SK-N-SH treated with all-trans-retinoic acid at 6 μM for 48 hours (cell line): ENCODE results near the gene FILIP1.

Experiments
- BACH2 ChIP-seq: fragments of 250-450 bp; sonication (Bioruptor Pico); IDR thresholded peaks from 2 replicates; pipeline ENCODE4 v1.9.0; 2021; ENCODE audit warnings: mild to moderate bottlenecking, borderline replicate concordance
- GLIS3 ChIP-seq: fragments of 250-450 bp; sonication (Bioruptor Pico); IDR thresholded peaks from 2 replicates; pipeline ENCODE4 v1.5.0; 2020; ENCODE audit warnings: mild to moderate bottlenecking, moderate library complexity
- PATZ1 ChIP-seq: fragments of 250-450 bp; sonication (Bioruptor Pico); IDR thresholded peaks from 2 replicates; pipeline ENCODE4 v1.8.0; 2020; ENCODE audit warnings: mild to moderate bottlenecking, moderate library complexity, borderline replicate concordance
- POU6F1 ChIP-seq: fragments of 250-450 bp; sonication (Bioruptor Pico); IDR thresholded peaks from 2 replicates; pipeline ENCODE4 v1.8.0; 2021; ENCODE audit warnings: low read depth, mild to moderate bottlenecking, moderate library complexity, borderline replicate concordance
- RARB ChIP-seq: fragments of 250-450 bp; sonication (Bioruptor Pico); IDR thresholded peaks from 2 replicates; pipeline ENCODE4 v1.8.0; 2021; ENCODE audit warnings: mild to moderate bottlenecking, moderate library complexity

- TF ChIP-seq RARB (CRISPR knock-in tag) (no peak), BACH2 (CRISPR knock-in tag) (no peak), POU6F1 (no peak), PATZ1 (CRISPR knock-in tag) (no peak), GLIS3 (CRISPR knock-in tag) (no peak)
Observed at GRCh38 chr6:75262716-75263400, 230.7 kb downstream of the FILIP1 start.
